Prostate gland (tissue), 2 donors: ENCODE data around the gene MTM1.

Experiments
- POLR2AphosphoS5 ChIP-seq: sonication (generic); formaldehyde crosslinking; IDR thresholded peaks from one replicate; pipeline ENCODE4 v1.6.1; 2017; ENCODE audit warnings: antibody characterized with exemption
- TF ChIP-seq, protein P1 (sequence below), 4 experiments: fragments of 200-600 bp in 2 of 4; fragments of 450-650 bp in 2 of 4; sonication (generic) in 2 of 4; IDR thresholded peaks; 1 replicate in 3 of 4; 2 replicates in 1 of 4; pipeline ENCODE4 v1.5.1; 2016 to 2019; ENCODE audit warnings: antibody characterized with exemption in 4 of 4, mild to moderate bottlenecking in 2 of 4, moderate library complexity in 2 of 4

DNA sequence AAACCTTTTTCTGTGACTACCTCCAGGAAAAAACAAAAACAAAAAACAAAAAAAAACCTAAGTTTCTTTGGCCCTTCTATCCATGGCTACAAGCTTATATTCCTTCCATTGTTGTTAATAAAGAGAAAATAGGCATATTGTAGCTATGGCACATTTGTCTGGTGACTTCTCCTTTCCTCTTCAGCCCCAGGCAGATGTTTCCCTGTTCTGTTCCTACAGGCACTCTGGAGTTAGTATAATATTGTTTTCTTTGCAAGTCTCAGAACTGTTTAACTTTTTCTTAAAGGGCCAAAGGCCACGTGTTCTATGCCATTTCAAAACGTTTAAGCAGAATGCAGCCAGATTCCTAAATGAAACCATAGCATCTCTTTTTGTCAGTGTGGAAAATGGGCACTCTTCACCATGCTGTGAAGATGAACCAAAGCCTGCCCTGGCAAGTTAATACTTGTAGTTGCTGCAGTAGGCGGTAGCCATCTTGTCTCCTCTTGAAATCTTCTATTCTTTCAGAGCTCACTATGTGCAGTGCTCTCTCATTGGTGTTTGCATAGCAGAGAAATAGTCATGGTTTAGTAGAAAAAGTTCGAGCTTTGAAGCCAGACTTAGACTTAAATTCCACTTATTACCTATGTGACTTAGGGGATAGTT, 80.0 kb downstream of the MTM1 start:
- TF ChIP-seq, protein P1, sequence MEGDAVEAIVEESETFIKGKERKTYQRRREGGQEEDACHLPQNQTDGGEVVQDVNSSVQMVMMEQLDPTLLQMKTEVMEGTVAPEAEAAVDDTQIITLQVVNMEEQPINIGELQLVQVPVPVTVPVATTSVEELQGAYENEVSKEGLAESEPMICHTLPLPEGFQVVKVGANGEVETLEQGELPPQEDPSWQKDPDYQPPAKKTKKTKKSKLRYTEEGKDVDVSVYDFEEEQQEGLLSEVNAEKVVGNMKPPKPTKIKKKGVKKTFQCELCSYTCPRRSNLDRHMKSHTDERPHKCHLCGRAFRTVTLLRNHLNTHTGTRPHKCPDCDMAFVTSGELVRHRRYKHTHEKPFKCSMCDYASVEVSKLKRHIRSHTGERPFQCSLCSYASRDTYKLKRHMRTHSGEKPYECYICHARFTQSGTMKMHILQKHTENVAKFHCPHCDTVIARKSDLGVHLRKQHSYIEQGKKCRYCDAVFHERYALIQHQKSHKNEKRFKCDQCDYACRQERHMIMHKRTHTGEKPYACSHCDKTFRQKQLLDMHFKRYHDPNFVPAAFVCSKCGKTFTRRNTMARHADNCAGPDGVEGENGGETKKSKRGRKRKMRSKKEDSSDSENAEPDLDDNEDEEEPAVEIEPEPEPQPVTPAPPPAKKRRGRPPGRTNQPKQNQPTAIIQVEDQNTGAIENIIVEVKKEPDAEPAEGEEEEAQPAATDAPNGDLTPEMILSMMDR (IDR thresholded peaks at IDR 0.05): no peak
- no peak for TF ChIP-seq POLR2AphosphoS5
